HG02610 (cell line): ENCODE data around the gene ZHX3.
"Not testable (repeated sequence)": the region's sequence is repeated elsewhere in the genome, so short reads cannot be mapped to it uniquely, and the experiment has no call there.

ENCODE experiments used
- ATAC-seq: cut with Tn5 transposase; IDR thresholded peaks from one replicate; pipeline ENCODE4 v1.9.1; 2021; ENCODE audit warnings: mild to moderate bottlenecking, moderate library complexity; ENCODE audit not compliant: unreplicated experiment

Gene ZHX3

GRCh38 chr20:41334036-41334435 is 16.5 kb upstream of the ZHX3 start:
- ATAC-seq, result no peak

- ATAC-seq, result no peak
Measured at GRCh38 chr20:41331731-41332130, 14.2 kb upstream of the ZHX3 start.

DNA sequence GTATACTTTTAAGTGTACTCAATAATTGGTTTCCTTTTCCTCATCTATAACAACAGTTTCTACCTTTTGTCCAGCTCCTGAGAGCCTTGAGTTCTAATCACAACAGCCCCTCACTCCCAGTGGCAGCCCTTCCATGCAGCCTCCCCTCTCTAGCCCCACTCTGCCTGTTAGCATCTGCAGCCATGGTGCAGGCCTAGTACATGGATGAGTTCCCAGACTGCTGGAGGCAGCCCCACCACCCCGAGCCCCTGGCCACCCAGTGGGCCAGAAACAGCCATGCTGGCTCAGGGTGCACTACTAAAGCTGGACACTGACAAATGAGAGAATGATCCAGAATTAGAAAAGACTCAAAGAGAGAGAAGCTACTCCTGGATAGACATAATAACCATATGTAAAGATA is 13.4 kb upstream of the ZHX3 start:
- ATAC-seq, result no peak

- no peak for ATAC-seq
Measured at GRCh38 chr20:41330343-41330720, 12.8 kb upstream of the ZHX3 start.

GRCh38 chr20:41329435-41330342 is 12.2 kb upstream of the ZHX3 start:
- peak; percentile 90 for ATAC-seq

- ATAC-seq, result no peak
Measured at GRCh38 chr20:41327178-41327577, 9.6 kb upstream of the ZHX3 start.

- ATAC-seq, result no peak
Measured at GRCh38 chr20:41320976-41321375, 3.4 kb upstream of the ZHX3 start.

DNA sequence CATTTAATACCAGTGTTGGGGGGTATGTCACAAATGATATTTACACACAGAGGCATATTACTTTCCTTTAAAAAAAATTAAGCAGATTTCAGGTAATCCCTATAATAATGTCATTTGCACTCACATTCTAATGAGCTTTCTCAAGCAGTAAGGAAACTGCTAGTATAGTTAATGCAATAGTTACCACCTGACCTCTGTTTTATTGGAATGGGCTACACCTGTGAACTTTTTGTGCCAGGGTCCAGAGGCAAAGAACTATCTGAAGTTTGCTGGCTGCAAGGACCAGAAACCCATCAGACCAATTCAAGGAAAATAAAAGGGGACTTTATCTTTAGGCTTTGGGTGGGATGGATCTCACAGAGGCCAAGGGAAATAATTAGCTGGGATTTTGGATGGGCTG is 2.9 kb upstream of the ZHX3 start:
- no peak for ATAC-seq

DNA sequence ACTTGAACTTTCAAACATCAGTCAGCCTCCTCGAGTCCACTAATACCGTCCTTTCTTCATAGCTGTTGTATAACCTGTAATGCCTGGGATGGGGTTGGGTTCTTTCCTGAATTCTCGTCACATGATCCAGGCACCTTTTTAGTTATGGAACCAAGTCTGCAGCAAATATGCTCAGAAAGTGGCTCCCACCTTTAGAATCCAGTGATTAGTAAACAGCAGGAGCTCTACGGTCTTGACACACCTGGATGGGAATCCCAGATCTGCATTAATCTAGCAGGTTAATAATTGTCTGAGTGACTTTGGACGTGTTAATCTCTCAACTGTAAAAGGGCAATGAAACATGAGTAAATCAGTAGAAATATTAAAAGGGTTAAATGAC is 729 bp upstream of the ZHX3 start:
- no peak for ATAC-seq

DNA sequence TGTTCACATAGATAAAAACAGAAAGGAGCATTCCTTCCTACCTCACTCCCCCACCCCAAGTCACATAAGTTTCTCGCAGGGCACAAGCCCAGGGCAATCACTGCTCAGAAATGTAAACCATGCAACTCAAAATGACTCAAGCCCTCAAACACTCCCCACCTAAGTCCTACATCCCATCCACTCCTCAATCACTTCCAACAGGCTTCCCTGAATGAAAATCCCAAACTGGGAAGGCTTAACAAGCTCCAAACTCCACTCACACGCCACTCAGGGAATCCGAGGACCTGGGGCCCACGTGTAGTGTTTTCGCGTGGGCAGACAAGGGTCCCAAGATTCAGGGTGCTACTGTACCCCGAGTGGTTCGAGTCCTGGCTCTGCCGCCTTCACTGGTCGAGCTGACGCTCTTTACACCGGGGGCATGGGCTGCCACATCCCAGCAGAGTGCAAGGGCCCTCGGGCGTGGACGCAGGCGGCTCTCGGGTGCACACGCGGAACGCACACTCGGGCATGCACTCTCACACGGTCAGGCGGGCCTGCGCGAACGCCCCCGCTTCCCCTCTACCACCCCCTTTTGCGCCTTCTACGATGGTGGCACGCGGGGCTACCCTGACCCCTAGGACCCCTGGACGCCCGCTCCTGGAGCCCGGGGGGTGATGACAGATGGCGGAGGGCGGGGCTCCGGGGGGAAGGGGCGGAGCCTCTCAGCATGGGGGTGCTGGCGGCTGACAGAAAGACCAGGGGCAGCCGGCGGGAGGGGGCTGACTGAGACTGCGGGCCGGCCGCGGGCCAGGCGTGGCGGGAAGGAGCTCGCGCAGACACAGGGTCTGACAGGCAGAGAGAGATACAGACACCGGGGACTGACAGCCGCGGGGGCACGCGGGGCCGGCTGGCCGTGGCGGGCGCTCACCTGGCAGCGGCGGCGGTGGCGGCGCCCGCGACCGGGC is 657 bp downstream of the ZHX3 start:
- ATAC-seq, result peak; percentile 67

DNA sequence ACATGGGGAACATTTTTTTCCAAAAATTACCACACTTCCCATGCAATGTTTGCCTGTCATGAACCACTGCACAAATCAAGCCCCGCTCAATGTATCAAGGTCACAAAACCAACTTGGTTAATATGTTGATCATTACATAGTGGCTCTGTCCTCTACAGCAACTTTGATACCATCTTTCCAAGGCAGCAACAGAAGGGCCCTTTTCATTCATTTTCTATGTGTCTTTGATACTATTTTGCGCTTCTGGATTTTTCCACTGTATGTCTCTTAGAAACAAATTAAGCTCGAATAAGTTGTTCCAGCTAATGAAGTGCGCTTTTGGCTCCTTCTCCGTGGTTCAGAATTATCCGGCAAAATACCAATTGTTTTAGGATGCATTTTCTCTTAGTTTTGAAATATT is 1.5 kb downstream of the ZHX3 start:
- ATAC-seq, result no peak

DNA sequence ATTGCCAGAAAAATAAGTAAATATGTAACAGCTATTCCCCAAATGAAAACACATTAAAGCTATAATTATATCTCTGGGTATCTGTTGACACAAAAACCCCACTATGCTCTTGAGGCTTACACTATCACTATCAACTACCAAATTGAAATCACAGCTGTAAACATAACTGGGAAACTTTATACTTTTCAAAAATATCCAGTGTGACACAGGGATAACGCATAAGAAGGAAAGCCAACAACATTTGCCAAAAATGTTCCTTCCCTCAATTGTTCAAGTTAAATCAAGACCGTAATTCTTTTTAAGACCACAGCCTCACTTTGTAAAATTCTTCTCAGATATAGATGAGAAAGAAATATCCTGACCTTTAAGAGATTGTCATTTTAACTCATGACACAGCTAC is 3.1 kb downstream of the ZHX3 start:
- no peak for ATAC-seq

DNA sequence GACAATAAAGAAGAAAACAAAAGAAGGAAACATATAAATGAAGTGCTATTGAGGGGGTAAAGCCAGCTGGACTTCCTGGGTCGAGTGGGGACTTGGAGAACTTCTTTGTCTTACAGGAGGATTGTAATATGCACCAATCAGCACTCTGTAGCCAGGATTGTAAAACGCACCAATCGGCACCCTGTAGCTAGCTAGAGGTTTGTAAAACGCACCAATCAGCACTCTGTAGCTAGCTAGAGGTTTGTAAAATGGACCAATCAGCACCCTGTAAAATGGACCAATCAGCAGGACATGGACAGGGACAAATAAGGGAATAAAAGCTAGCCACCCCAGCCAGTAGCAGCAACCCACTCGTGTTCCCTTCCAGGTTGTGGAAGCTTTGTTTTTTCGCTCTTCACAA is 5.5 kb downstream of the ZHX3 start:
- not testable (repeated sequence) for ATAC-seq

- no peak for ATAC-seq
Measured at GRCh38 chr20:41309817-41310216, 7.7 kb downstream of the ZHX3 start.

DNA sequence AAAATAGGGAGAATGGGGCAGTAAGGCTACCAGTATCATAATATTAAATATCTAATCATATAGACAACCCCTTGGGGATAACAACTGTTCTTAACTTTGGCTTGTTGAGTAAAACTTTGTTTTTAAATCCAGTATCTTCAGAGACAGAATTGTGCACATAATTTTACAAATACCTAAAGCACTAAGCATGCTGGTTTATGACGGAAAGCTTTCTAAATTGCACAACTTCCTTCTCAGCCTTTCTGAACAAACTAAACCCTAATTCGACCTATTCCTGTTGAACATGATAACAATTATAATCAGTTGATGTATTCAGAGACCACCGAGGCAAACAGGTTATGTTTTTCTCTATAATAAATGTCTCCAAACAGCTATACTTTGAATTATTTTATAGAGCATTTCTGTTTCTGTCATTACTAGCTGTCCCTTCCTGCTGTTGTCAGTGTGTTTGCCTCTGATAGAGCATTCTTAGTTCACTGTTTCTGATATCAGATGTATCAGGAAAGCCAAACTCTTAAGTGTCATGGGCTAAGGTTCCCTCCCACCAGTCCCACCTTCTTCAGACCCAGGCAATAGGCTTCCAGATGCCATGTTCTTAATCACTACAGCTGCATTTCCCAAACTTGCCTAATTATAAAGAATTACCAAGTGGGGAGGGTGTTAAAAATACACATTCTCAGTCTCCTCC is 8.7 kb downstream of the ZHX3 start:
- no peak for ATAC-seq

GRCh38 chr20:41308290-41308711 is 9.2 kb downstream of the ZHX3 start:
- ATAC-seq, result no peak

DNA sequence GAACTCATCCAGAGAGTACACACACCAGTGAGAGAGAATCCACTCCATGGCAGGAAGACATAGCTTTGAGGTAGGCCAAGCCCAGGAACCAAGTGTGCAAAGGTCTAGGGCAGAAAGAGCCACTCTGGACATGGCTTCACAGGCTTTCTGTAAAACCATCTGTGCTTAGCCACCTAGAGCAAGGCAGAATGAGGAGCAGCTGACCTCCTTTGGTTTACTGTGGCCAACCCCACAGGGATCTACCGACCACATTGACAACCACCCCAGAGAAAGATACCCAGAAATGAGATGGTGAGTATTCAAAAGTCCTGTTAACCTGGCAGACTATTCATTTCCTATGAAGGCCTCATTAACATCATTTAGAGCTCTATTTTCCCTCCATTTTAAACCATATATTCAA is 10.5 kb downstream of the ZHX3 start:
- ATAC-seq, result no peak

DNA sequence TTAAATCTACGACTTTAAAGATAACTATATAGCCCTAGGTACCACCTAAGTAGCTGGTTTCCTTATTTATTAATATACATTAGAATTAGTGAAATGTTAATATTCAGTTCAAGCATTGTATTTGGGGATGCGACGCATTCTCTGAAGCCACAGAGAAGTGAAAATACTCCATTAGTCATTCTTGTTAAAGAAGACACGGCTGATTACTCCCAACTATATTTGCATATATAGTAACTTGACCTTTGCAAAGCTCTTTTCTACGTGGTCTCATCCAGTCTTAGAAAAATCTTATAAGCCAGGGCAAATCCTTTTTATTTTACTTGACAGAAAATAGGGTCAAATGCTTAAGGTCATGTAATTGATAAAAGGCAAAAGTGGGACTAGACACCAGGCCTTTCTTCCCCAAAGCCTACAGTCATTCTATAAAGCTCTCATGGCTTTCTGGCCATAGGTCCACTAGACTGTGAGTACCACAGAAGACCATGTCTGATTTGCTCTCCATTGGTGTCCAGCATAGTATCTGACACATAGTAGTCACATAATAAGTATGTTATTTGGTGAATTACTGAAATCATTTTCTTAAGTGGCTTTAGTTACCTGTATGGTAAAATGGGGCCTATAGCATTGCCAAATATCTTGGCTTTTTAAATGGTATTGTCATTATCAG is 11.3 kb downstream of the ZHX3 start:
- ATAC-seq, result peak; percentile 85

DNA sequence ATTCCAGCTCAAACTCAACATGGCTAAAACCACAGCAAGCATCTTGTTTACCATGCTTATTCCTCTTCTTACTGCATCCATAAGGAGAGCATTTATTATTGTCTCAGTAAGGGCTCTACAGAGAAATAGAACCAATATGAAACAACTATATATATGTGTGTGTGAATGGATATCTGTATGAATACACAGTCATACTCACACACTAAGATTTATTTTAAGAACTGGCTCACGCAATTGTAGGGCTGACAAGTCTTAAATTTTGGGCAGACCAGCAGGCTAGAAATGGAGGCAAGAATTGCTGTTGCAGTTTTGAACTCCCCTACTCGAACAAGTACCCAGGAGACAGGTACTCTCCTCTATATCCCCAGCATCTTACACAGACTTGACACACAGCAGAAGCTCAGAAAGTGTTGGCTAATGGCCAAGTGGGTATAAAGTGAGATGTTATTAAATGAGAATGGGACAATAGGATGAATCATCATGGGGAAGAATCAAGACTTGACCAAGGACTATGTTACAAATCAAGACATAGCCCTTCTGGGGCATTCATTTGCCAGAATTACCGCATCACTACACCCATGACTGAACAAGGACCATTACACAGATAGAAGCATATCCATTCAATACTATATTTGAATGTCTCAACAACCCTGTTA is 13.0 kb downstream of the ZHX3 start:
- ATAC-seq, result no peak

- no peak for ATAC-seq
Measured at GRCh38 chr20:41304002-41304401, 13.5 kb downstream of the ZHX3 start.
